HG02798 (cell line): ENCODE measurements around the gene UPK3B.
"Not testable (repeated sequence)": the region's sequence is repeated elsewhere in the genome, so short reads cannot be mapped to it uniquely, and the experiment has no call there.

Experiments
- ATAC-seq: cut with Tn5 transposase; IDR thresholded peaks from one replicate; pipeline ENCODE4 v1.9.1; 2021; ENCODE audit warnings: mild to moderate bottlenecking; ENCODE audit not compliant: unreplicated experiment, poor library complexity

The UPK3B gene

GRCh38 chr7:76512941-76513816 is 2.8 kb downstream of the UPK3B start:
- ATAC-seq, result no peak

GRCh38 chr7:76513817-76514799 is 3.8 kb downstream of the UPK3B start:
- no peak for ATAC-seq

- ATAC-seq, result no peak
These were observed 4.8 kb downstream of the UPK3B start for GRCh38 chr7:76514926-76515771.

GRCh38 chr7:76515999-76516443 is 5.7 kb downstream of the UPK3B start:
- no peak for ATAC-seq

- ATAC-seq, result not testable (repeated sequence)
These were observed 6.6 kb downstream of the UPK3B start for GRCh38 chr7:76516932-76517331.

- ATAC-seq, result not testable (repeated sequence)
These were observed 15.8 kb downstream of the UPK3B start for GRCh38 chr7:76526183-76526582.

GRCh38 chr7:76531643-76532042 is 21.3 kb downstream of the UPK3B start:
- ATAC-seq, result not testable (repeated sequence)

- not testable (repeated sequence) for ATAC-seq
These were observed 32.8 kb downstream of the UPK3B start, which contains the start of gene SPDYE16 for GRCh38 chr7:76543197-76543596. Gene SPDYE16 (minus strand): TSS chr7:76543297. CDS start chr7:76541459, 1,838 bp downstream.

GRCh38 chr7:76549025-76549854 is 38.9 kb downstream of the UPK3B start:
- peak; percentile 99 for ATAC-seq

- not testable (repeated sequence) for ATAC-seq
These were observed 39.5 kb downstream of the UPK3B start for GRCh38 chr7:76549855-76550248.

- ATAC-seq, result not testable (repeated sequence)
These were observed 41.6 kb downstream of the UPK3B start for GRCh38 chr7:76551992-76552391.

GRCh38 chr7:76559685-76560084 is 49.3 kb downstream of the UPK3B start:
- not testable (repeated sequence) for ATAC-seq

GRCh38 chr7:76560157-76560556 is 49.8 kb downstream of the UPK3B start:
- ATAC-seq, result not testable (repeated sequence)

- not testable (repeated sequence) for ATAC-seq
These were observed 51.0 kb downstream of the UPK3B start for GRCh38 chr7:76561342-76561741.

GRCh38 chr7:76565001-76565400 is 54.6 kb downstream of the UPK3B start:
- not testable (repeated sequence) for ATAC-seq
